Measurements from ENCODE around the gene TSPAN32.

Gene TSPAN32

DNA sequence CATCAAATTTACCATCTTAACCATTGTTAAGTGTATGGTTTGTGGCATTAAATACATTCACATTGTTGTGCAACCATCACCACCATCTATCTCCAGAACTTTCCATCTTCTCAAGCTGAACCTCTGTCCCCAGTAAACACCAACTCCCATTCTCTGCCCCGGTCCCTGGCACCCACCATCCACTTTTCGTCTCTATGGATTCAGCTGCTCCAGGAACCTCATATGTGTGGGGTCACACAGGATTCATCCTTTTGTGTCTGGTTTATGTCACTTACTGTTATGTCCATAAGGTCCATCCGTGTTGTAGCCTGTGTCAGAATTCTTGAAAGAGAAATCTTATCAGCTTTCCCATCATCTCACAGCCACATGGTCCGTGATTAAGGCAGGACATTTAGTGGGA lies 16.3 kb downstream of the TSPAN32 start:
- no peak for TF ChIP-seq POLR2A (IDR thresholded peaks at IDR 0.05; ENCODE audit: low read depth, low read length)
- TF ChIP-seq PAX5 (IDR thresholded peaks at IDR 0.05; ENCODE audit: insufficient read depth, low read length, severe bottlenecking) = no peak
- TF ChIP-seq SPI1 (IDR thresholded peaks at IDR 0.05; ENCODE audit: low read depth, low read length) = no peak
- TF ChIP-seq POU2F2 (IDR thresholded peaks at IDR 0.05; ENCODE audit: low read depth, low read length) = no peak
- no peak for TF ChIP-seq TAF1 (IDR thresholded peaks at IDR 0.05; ENCODE audit: low read depth, low read length)
- no peak for TF ChIP-seq POLR2AphosphoS5 (IDR thresholded peaks at IDR 0.05; ENCODE audit: low read depth, low read length)
- no peak for DNase-seq (ENCODE audit: insufficient read length, low spot score)
- FAIRE-seq = no peak

GRCh38 chr11:2318707-2319106 lies 16.9 kb downstream of the TSPAN32 start:
- no peak for DNase-seq (ENCODE audit: insufficient read length, low spot score)
- TF ChIP-seq PAX5 (IDR thresholded peaks at IDR 0.05; ENCODE audit: insufficient read depth, low read length, severe bottlenecking) = no peak
- TF ChIP-seq POU2F2 (IDR thresholded peaks at IDR 0.05; ENCODE audit: low read depth, low read length) = no peak
- no peak for TF ChIP-seq TAF1 (IDR thresholded peaks at IDR 0.05; ENCODE audit: low read depth, low read length)
- no peak for FAIRE-seq

DNA sequence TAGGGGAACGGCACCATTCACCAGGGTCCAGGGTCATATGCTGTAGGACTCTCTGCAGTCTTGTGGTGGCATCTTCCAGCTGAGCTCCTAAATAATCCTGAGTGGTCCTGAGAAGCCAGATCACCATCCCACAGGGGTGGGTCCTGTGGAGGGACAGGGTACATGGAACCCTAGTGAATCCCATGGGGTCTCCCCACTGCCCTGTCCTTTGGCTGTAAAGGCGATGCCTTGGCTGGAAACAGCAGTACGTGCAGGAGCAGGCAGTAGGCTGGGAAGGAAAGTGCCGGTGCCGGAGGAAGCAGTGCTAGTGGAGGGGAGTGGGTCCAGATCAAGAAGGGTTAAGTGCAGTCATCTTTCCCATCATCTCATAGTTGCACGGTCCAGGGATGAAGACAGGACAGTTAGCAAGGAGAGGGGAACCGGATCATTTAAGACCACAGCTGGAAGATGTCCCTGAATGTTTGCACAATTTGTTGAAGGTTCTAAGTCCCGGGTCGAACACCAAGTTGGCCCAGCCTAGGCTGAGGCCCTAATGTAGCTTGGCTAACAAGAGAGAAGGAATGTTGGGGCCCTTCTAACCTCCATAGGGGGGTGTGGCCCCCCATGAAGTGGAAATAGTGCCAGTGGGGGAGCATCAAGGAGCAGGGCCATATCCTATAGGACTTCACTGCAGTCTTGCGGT lies 18.1 kb downstream of the TSPAN32 start:
- TF ChIP-seq TAF1 (IDR thresholded peaks at IDR 0.05; ENCODE audit: low read depth, low read length) = no peak
- no peak for TF ChIP-seq POLR2A (IDR thresholded peaks at IDR 0.05; ENCODE audit: low read depth, low read length)
- no peak for TF ChIP-seq PAX5 (IDR thresholded peaks at IDR 0.05; ENCODE audit: insufficient read depth, low read length, severe bottlenecking)
- no peak for TF ChIP-seq SPI1 (IDR thresholded peaks at IDR 0.05; ENCODE audit: low read depth, low read length)
- no peak for TF ChIP-seq POLR2AphosphoS5 (IDR thresholded peaks at IDR 0.05; ENCODE audit: low read depth, low read length)
- no peak for TF ChIP-seq POU2F2 (IDR thresholded peaks at IDR 0.05; ENCODE audit: low read depth, low read length)
- DNase-seq (ENCODE audit: insufficient read length, low spot score) (no peak), FAIRE-seq (no peak)

- FAIRE-seq = no peak
Observed at GRCh38 chr11:2320568-2321310, 18.9 kb downstream of the TSPAN32 start.

GRCh38 chr11:2321311-2321683 lies 19.5 kb downstream of the TSPAN32 start:
- TF ChIP-seq POLR2A (IDR thresholded peaks at IDR 0.05; ENCODE audit: low read depth, low read length) = no peak
- no peak for TF ChIP-seq POU2F2 (IDR thresholded peaks at IDR 0.05; ENCODE audit: low read depth, low read length)
- TF ChIP-seq PAX5 (IDR thresholded peaks at IDR 0.05; ENCODE audit: insufficient read depth, low read length, severe bottlenecking) = no peak
- no peak for TF ChIP-seq TAF1 (IDR thresholded peaks at IDR 0.05; ENCODE audit: low read depth, low read length)
- TF ChIP-seq POLR2AphosphoS5 (IDR thresholded peaks at IDR 0.05; ENCODE audit: low read depth, low read length) = no peak
- TF ChIP-seq SPI1 (IDR thresholded peaks at IDR 0.05; ENCODE audit: low read depth, low read length) = no peak
- FAIRE-seq (no peak), DNase-seq (ENCODE audit: insufficient read length, low spot score) (no peak)

More at GRCh38 chr11:2320568-2321310, 18.9 kb downstream of the TSPAN32 start:
- TF ChIP-seq POLR2AphosphoS5 (IDR thresholded peaks at IDR 0.05; ENCODE audit: low read depth, low read length) = no peak
- no peak for TF ChIP-seq SPI1 (IDR thresholded peaks at IDR 0.05; ENCODE audit: low read depth, low read length)
- TF ChIP-seq POLR2A (IDR thresholded peaks at IDR 0.05; ENCODE audit: low read depth, low read length) = no peak
- no peak for TF ChIP-seq POU2F2 (IDR thresholded peaks at IDR 0.05; ENCODE audit: low read depth, low read length)
- no peak for TF ChIP-seq TAF1 (IDR thresholded peaks at IDR 0.05; ENCODE audit: low read depth, low read length)
- no peak for TF ChIP-seq PAX5 (IDR thresholded peaks at IDR 0.05; ENCODE audit: insufficient read depth, low read length, severe bottlenecking)
- DNase-seq (ENCODE audit: insufficient read length, low spot score) = no peak

- DNase-seq (ENCODE audit: insufficient read length, low spot score) = no peak
- TF ChIP-seq SPI1 (IDR thresholded peaks at IDR 0.05; ENCODE audit: low read depth, low read length) (no peak), POU2F2 (IDR thresholded peaks at IDR 0.05; ENCODE audit: low read depth, low read length) (no peak), POLR2AphosphoS5 (IDR thresholded peaks at IDR 0.05; ENCODE audit: low read depth, low read length) (no peak), TAF1 (IDR thresholded peaks at IDR 0.05; ENCODE audit: low read depth, low read length) (no peak)
- no peak for FAIRE-seq
Observed at GRCh38 chr11:2325123-2325522, 23.3 kb downstream of the TSPAN32 start.

- no peak for FAIRE-seq
- no peak for TF ChIP-seq POU2F2 (IDR thresholded peaks at IDR 0.05; ENCODE audit: low read depth, low read length)
- TF ChIP-seq POLR2A (IDR thresholded peaks at IDR 0.05; ENCODE audit: low read depth, low read length) = no peak
- no peak for TF ChIP-seq TAF1 (IDR thresholded peaks at IDR 0.05; ENCODE audit: low read depth, low read length)
- no peak for TF ChIP-seq POLR2AphosphoS5 (IDR thresholded peaks at IDR 0.05; ENCODE audit: low read depth, low read length)
- no peak for DNase-seq (ENCODE audit: insufficient read length, low spot score)
Observed at GRCh38 chr11:2325719-2326118, 23.9 kb downstream of the TSPAN32 start.

DNA sequence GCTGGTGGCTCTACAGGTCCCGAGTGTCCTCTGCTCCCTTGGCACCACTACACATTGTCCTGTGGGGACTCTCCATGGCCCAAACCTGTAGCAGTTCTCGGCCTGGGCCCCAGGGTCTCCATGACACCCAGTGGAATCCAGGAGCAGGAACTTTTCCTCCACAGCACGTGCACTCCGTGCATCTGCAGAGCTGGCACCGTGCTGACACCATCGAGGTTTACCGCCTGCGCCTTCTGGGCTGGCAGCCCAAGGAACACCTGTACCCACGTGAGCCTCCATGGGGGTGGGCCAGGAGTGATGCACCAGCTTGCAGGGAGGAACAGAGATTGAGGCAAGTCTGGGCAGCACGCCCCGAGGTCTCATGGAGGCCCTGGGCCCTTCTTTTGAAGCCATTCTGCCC lies 25.2 kb downstream of the TSPAN32 start:
- no peak for FAIRE-seq
- no peak for DNase-seq (ENCODE audit: insufficient read length, low spot score)
- TF ChIP-seq POLR2AphosphoS5 (IDR thresholded peaks at IDR 0.05; ENCODE audit: low read depth, low read length) (no peak), SPI1 (IDR thresholded peaks at IDR 0.05; ENCODE audit: low read depth, low read length) (no peak), TAF1 (IDR thresholded peaks at IDR 0.05; ENCODE audit: low read depth, low read length) (no peak)

DNA sequence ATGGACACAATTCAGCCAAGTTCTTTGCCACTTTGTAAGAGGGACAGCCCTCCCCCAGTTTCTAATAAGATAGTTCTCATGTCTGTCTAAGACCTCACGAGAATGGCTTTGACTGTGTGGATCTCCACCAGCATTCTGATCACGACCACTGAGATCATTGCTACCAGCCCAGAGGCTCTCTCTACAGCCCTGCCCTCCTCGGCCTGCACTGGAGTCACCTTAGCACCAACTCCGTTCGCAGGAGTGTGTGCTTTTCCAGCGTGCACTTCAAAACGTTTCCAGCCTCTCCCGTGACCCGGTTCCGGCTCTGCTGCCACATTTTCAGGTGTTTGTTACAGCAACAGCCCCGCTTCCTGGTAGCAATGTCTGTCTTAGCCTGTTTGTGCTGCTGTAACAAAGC lies 26.2 kb downstream of the TSPAN32 start:
- TF ChIP-seq POLR2A (IDR thresholded peaks at IDR 0.05; ENCODE audit: low read depth, low read length) = no peak
- no peak for TF ChIP-seq TAF1 (IDR thresholded peaks at IDR 0.05; ENCODE audit: low read depth, low read length)
- no peak for TF ChIP-seq POU2F2 (IDR thresholded peaks at IDR 0.05; ENCODE audit: low read depth, low read length)
- TF ChIP-seq PAX5 (IDR thresholded peaks at IDR 0.05; ENCODE audit: insufficient read depth, low read length, severe bottlenecking) = no peak
- no peak for DNase-seq (ENCODE audit: insufficient read length, low spot score)
- no peak for FAIRE-seq
